WERI-Rb-1 (cell line): ENCODE results near the gene PNMA1.
"Not testable (repeated sequence)": the region's sequence is repeated elsewhere in the genome, so short reads cannot be mapped to it uniquely, and the experiment has no call there.

Experiments used
- DNase-seq: peaks from one replicate; pipeline ENCODE4 v3.0.0-alpha.2; 2020
- H3K27ac ChIP-seq: fragments of 250-450 bp; sonication (Bioruptor Pico); 2 replicates; pipeline ENCODE4 v1.5.1; 2020; ENCODE audit warnings: mild to moderate bottlenecking, moderate library complexity
- H3K27me3 ChIP-seq: fragments of 250-450 bp; sonication (Bioruptor Pico); 2 replicates; pipeline ENCODE4 v1.5.1; 2021; ENCODE audit warnings: mild to moderate bottlenecking, low read depth, moderate library complexity; ENCODE audit not compliant: insufficient read depth, severe bottlenecking
- H3K36me3 ChIP-seq: fragments of 250-450 bp; sonication (Bioruptor Pico); 2 replicates; pipeline ENCODE4 v1.5.1; 2020; ENCODE audit warnings: mild to moderate bottlenecking, moderate library complexity
- H3K4me3 ChIP-seq: 2 replicates; pipeline ENCODE4 v1.5.1; 2011; ENCODE audit warnings: low read depth, mild to moderate bottlenecking, control low read depth, low read length
- H3K9me3 ChIP-seq: fragments of 250-450 bp; sonication (Bioruptor Pico); 2 replicates; pipeline ENCODE4 v1.5.1; 2021; ENCODE audit warnings: mild to moderate bottlenecking, moderate library complexity; ENCODE audit not compliant: severe bottlenecking
- CTCF ChIP-seq: IDR thresholded peaks from 2 replicates; pipeline ENCODE4 v1.5.1; 2011; ENCODE audit warnings: low read depth, mild to moderate bottlenecking, control low read depth, inconsistent platforms, low read length

The PNMA1 gene

GRCh38 chr14:73713206-73713802 is 880 bp downstream of the PNMA1 start:
- DNase-seq = no peak
- peaks cover 17% of the 10 kb centered on the region; the same call in 1 of the 2 replicates for H3K36me3 ChIP-seq

DNA sequence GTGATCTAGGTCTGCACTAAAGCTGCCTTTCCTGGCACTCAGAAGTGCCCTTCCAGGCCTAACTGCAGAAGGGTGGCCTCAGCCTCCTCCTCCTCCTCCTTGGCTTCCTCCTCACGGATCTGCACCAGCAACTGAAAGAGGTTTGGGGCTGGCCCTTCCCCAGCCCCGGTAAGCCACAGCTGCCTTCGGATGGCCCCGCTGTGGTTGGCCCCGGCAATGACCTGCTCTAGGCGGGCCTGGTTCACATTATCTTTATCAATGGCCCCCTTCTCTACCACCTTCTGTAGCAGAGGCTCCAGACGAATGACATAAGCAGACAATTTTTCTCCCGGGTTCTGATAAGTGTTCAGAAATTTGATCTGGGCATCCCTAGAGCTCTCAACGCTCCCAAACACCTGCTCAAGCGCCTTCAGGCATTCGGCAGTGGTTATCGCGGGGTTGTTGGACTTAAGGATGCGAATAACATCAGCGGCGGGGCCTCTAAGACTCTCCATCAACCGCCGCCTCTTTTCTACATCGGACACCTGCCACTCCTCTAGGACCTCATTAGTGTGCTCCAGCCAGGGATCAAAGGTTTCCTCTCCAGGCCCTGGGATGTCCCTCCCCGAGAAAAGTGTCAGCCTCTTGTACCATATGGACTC is 1.5 kb downstream of the PNMA1 start:
- Histone ChIP-seq H3K9me3 (no peaks in the 10 kb centered on the region), H3K27me3 (no peaks in the 10 kb centered on the region), H3K27ac (peak overlapping the region; percentile 93; the same call in 1 of the 2 replicates), H3K36me3 (peaks cover 13% of the 10 kb centered on the region; the same call in 1 of the 2 replicates), H3K4me3 (peak overlapping the region; percentile 83)
- TF ChIP-seq CTCF = no peak
- no peak for DNase-seq

More at GRCh38 chr14:73713206-73713802, 880 bp downstream of the PNMA1 start:
- Histone ChIP-seq H3K27ac (peak overlapping the region; percentile 93), H3K9me3 (no peaks in the 10 kb centered on the region), H3K4me3 (peak overlapping the region; percentile 83), H3K27me3 (no peaks in the 10 kb centered on the region)
- no peak for TF ChIP-seq CTCF

DNA sequence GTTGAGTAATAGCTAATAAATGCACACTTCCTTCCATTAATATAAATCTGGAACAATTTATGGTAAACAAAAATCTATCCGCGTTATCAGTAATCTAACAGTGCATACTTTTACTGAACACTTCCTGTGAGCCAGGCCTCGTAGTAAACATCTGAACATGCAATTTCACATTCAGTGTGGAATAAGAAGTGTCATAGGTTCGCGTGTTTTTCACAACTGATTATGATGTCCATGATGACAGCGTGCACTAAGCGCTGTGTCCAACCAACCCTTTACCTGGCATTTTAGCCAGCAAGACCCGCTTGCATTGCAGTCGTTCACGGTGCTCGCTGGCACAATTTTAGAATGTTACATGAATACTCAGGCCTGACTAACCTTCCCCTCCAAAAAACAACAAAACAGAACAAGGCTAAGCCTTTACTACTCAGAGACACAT is 2.1 kb downstream of the PNMA1 start:
- peak overlapping the region; percentile 83 for H3K4me3 ChIP-seq
- no peaks in the 10 kb centered on the region for H3K9me3 ChIP-seq
- no peak for DNase-seq
- no peaks in the 10 kb centered on the region for H3K27me3 ChIP-seq
- H3K36me3 ChIP-seq = peaks cover 7% of the 10 kb centered on the region; the same call in 1 of the 2 replicates
- no peak overlapping the region for H3K27ac ChIP-seq
- no peak for TF ChIP-seq CTCF

DNA sequence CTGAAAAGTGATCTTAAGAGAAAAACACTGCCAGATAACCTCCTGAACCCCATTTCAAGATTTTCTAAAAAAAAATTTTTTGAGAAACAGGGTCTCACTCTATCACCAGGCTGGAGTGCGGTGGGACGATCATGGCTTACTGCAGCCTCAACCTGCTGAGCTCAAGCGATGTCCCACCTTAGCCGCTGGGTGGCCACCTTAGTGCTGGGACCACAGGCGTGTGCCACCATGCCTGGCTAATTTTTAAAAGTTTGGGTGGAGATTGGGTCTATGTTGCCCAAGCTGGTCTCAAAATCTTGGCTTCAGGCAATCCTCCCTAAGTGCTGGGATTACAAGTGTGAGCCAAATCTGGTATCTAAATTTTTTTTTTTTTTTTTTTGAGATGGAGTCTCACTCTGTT is 3.4 kb downstream of the PNMA1 start:
- Histone ChIP-seq H3K36me3 (peaks cover 3% of the 10 kb centered on the region; the same call in 1 of the 2 replicates), H3K9me3 (no peaks in the 10 kb centered on the region)
- no peak for TF ChIP-seq CTCF

DNA sequence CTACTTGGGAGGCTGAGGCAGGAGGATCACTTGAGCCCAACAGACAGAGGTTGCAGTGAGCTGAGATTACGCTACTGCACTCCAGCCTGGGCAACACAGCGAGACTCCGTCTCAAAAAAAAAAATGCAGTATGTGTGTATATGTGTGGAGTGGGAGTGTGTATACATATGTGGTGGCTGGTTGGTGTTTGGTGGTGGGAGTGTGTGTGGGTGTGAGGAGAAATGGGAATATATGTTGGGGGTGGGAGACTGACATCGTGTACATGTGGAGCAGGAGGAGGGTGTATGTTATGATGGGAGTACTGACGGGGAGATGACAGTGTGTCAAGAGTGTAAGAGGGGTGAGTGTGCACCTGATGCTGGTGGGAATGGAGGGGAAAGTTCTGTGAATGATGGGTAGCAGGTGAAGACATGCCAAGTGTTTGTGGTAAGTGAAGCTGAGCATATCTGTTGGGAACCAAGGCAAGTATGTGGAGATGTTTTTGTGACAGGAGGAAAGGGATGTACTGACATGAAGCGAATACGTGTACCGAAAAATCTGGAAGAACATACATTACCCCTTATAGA is 4.2 kb downstream of the PNMA1 start:
- no peaks in the 10 kb centered on the region for H3K9me3 ChIP-seq
- no peak overlapping the region for H3K4me3 ChIP-seq
- no peak for DNase-seq
- H3K36me3 ChIP-seq = peaks cover 3% of the 10 kb centered on the region; the same call in 1 of the 2 replicates
- no peak for TF ChIP-seq CTCF
- no peaks in the 10 kb centered on the region for H3K27me3 ChIP-seq
- H3K27ac ChIP-seq = no peak overlapping the region

More for the DNA sequence above, 3.4 kb downstream of the PNMA1 start:
- Histone ChIP-seq H3K27ac (no peak overlapping the region), H3K4me3 (no peak overlapping the region), H3K27me3 (no peaks in the 10 kb centered on the region)
- DNase-seq = no peak

GRCh38 chr14:73708076-73708475 is 6.1 kb downstream of the PNMA1 start:
- DNase-seq, H3K27me3 ChIP-seq, H3K27ac ChIP-seq, H3K36me3 ChIP-seq, H3K4me3 ChIP-seq, H3K9me3 ChIP-seq: not testable (repeated sequence)
